GM12878 (cell line): Measurements from ENCODE around the gene ZDHHC18.

ENCODE experiments used
- EP300 ChIP-seq, 2 experiments: fragments of 150-350 bp in 1 of 2; IDR thresholded peaks; 2 replicates each; pipeline ENCODE4 v1.6.1; 2011 to 2012; ENCODE audit warnings: low read depth in 2 of 2, low read length in 2 of 2, borderline replicate concordance in 1 of 2, improper control_type of control experiment in 1 of 2, inconsistent platforms in 1 of 2; ENCODE audit not compliant: control insufficient read depth in 1 of 2
- JUND ChIP-seq: IDR thresholded peaks from 2 replicates; pipeline ENCODE4 v1.6.1; 2012; ENCODE audit warnings: low read depth, mild to moderate bottlenecking, low read length, improper control_type of control experiment, moderate library complexity
- REST ChIP-seq: IDR thresholded peaks from 2 replicates; pipeline ENCODE4 v1.6.1; 2012; ENCODE audit warnings: mild to moderate bottlenecking, low read depth, low read length
- SMC3 ChIP-seq: IDR thresholded peaks from 2 replicates; pipeline ENCODE4 v1.6.1; 2011; ENCODE audit warnings: low read length, improper control_type of control experiment, borderline replicate concordance
- STAT3 ChIP-seq: IDR thresholded peaks from 2 replicates; pipeline ENCODE4 v1.6.1; 2011; ENCODE audit warnings: low read depth, low read length, improper control_type of control experiment
- ZZZ3 ChIP-seq: IDR thresholded peaks from 2 replicates; pipeline ENCODE4 v1.6.1; 2011; ENCODE audit warnings: low read depth; ENCODE audit not compliant: control insufficient read depth, insufficient read length

GRCh38 chr1:26790551-26790953 lies 35.9 kb upstream of the ZDHHC18 start:
- no peak for TF ChIP-seq SMC3
- no peak for TF ChIP-seq REST
- TF ChIP-seq JUND: no peak
- no peak for TF ChIP-seq STAT3
- no peak for TF ChIP-seq ZZZ3
- TF ChIP-seq EP300 (IDR thresholded peaks at IDR 0.05; ENCODE audit: borderline replicate concordance in 1 of 2, control insufficient read depth in 1 of 2, low read depth in 2 of 2, low read length in 2 of 2): no peak
